HepG2 (cell line): ENCODE data around the gene CCL27. TPM values are rescaled to one million over a fixed set of nuclear protein-coding genes. Genes with fewer than 3 reads are reported as not detected.

ENCODE experiments used
- ATAC-seq: fragments of 200-7000 bp; cut with Tn5 transposase; 3 replicates; pipeline ENCODE4 v1.9.1; 2020; ENCODE audit warnings: mild to moderate bottlenecking, moderate library complexity
- BruUV-seq: library from RNA; stranded (reverse); fragments of 400-500 nt; replicated peaks from 2 replicates; lab custom pipeline; 2021; lab: Mats Ljungman, UMichigan
- CTCF ChIA-PET: fragments of 300-600 bp; formaldehyde crosslinking; extraction: SDS; loops from one replicate; lab custom pipeline; 2021; ENCODE audit warnings: low total read pairs, inconsistent platforms, low intra/inter-chr PET ratio; lab: Yijun Ruan, JAX
- POLR2A ChIA-PET: fragments of 350-600 bp; sonication (Branson Sonifier 250); formaldehyde crosslinking; loops from one replicate; lab custom pipeline; 2020; ENCODE audit warnings: antibody characterized with exemption, inconsistent platforms; lab: Yijun Ruan, JAX
- DNase-seq: peaks from one replicate; pipeline ENCODE4 v3.0.0-alpha.2; 2015; ENCODE audit warnings: low spot score
- FAIRE-seq: peaks from 3 replicates; lab custom pipeline; 2011; peaks lifted over from hg19 to GRCh38; lab: Jason Lieb, UNC
- H2AFZ ChIP-seq: one replicate; pipeline ENCODE4 v1.6.1; 2011; ENCODE audit warnings: low read length, inconsistent platforms
- H3K27ac ChIP-seq: fragments of 300-600 bp; 3 replicates; pipeline ENCODE4 v1.8.0; 2011; ENCODE audit warnings: mixed run types, mild to moderate bottlenecking, mixed read lengths, low read length, inconsistent platforms; ENCODE audit not compliant: insufficient read depth; ENCODE audit errors: extremely low read length
- H3K27me3 ChIP-seq, 2 experiments: fragments of 200-600 bp in 1 of 2; 2 replicates in 1 of 2; 3 replicates in 1 of 2; pipeline versions ENCODE4 v1.6.0 to v1.8.0; 2011; ENCODE audit warnings: low read length in 2 of 2, mild to moderate bottlenecking in 2 of 2, moderate library complexity in 2 of 2, inconsistent platforms in 1 of 2; ENCODE audit not compliant: insufficient read depth in 2 of 2, control insufficient read depth in 1 of 2
- H3K36me3 ChIP-seq, 2 experiments: fragments of 200-600 bp in 1 of 2; replicated peaks in 1 of 2; 2 replicates in 1 of 2; 3 replicates in 1 of 2; pipeline versions ENCODE4 v1.5.1 to v1.8.0; 2011; ENCODE audit warnings: low read length in 2 of 2, inconsistent platforms in 1 of 2; ENCODE audit not compliant: insufficient read depth in 2 of 2, control insufficient read depth in 1 of 2
- H3K4me1 ChIP-seq: 2 replicates; pipeline ENCODE4 v1.5.1; 2012; ENCODE audit warnings: low read length, inconsistent platforms; ENCODE audit not compliant: insufficient read depth
- H3K4me2 ChIP-seq: 2 replicates; pipeline ENCODE4 v1.6.0; 2011; ENCODE audit warnings: low read depth, low read length, inconsistent platforms
- H3K4me3 ChIP-seq, 3 experiments: fragments of 200-600 bp in 1 of 3; sonication (generic), shearing (Covaris generic) in 1 of 3; replicated peaks in 1 of 3; 2 replicates each; pipeline ENCODE4 v1.5.1; 2011 to 2016; ENCODE audit warnings: low read length in 3 of 3, inconsistent platforms in 2 of 3, low read depth in 2 of 3, mild to moderate bottlenecking in 2 of 3, control low read depth in 1 of 3, mixed read lengths in 1 of 3; ENCODE audit not compliant: insufficient read depth in 1 of 3
- H3K79me2 ChIP-seq: one replicate; pipeline ENCODE4 v1.6.1; 2011; ENCODE audit warnings: low read length, inconsistent platforms; ENCODE audit not compliant: insufficient read depth
- H3K9ac ChIP-seq: 2 replicates; pipeline ENCODE4 v1.6.0; 2011; ENCODE audit warnings: mild to moderate bottlenecking, low read depth, low read length, inconsistent platforms; ENCODE audit not compliant: insufficient read depth
- H3K9me3 ChIP-seq: 2 replicates; pipeline ENCODE4 v1.5.1; 2012; ENCODE audit warnings: mild to moderate bottlenecking, low read length
- H4K20me1 ChIP-seq: 2 replicates; pipeline ENCODE4 v1.6.0; 2011; ENCODE audit warnings: inconsistent platforms, mild to moderate bottlenecking, low read length, moderate library complexity; ENCODE audit not compliant: insufficient read depth
- AGO2 ChIP-seq: fragments of 200-400 bp; formaldehyde crosslinking; optimal IDR thresholded peaks from 2 replicates; pipeline ENCODE3; 2017; ENCODE audit warnings: mild to moderate bottlenecking, low read depth, low read length, moderate library complexity
- AKAP8 ChIP-seq: sonication (generic); formaldehyde crosslinking; IDR thresholded peaks from 2 replicates; pipeline ENCODE4 v1.5.1; 2020; ENCODE audit warnings: mild to moderate bottlenecking, missing genetic modification reagents
- ARNT2 ChIP-seq: sonication (generic); formaldehyde crosslinking; IDR thresholded peaks from 2 replicates; pipeline ENCODE4 v1.8.0; 2022; ENCODE audit warnings: mild to moderate bottlenecking, low read depth, missing genetic modification reagents, moderate library complexity
- BCL3 ChIP-seq: sonication (generic); formaldehyde crosslinking; IDR thresholded peaks from 2 replicates; pipeline ENCODE4 v1.5.1; 2020; ENCODE audit warnings: mild to moderate bottlenecking, missing genetic modification reagents, moderate library complexity
- CAMTA2 ChIP-seq: sonication (generic); formaldehyde crosslinking; IDR thresholded peaks from 2 replicates; pipeline ENCODE4 v1.4.0; 2020; ENCODE audit warnings: mild to moderate bottlenecking, missing genetic modification reagents, borderline replicate concordance
- CTCF ChIP-seq: sonication (generic); formaldehyde crosslinking; IDR thresholded peaks from 2 replicates; pipeline ENCODE4 v1.5.0; 2020; ENCODE audit warnings: mild to moderate bottlenecking, missing genetic modification reagents, moderate library complexity
- GABPB1 ChIP-seq: IDR thresholded peaks from 2 replicates; pipeline ENCODE4 v1.6.1; 2016; ENCODE audit warnings: mild to moderate bottlenecking, missing genetic modification reagents, moderate library complexity, missing compliant biosample characterization
- GRHL1 ChIP-seq: sonication (generic); formaldehyde crosslinking; conservative IDR thresholded peaks from 2 replicates; pipeline ENCODE4 v1.8.0; 2022; ENCODE audit warnings: missing genetic modification reagents
- HNRNPH1 ChIP-seq: fragments of 200-400 bp; formaldehyde crosslinking; optimal IDR thresholded peaks from 2 replicates; pipeline ENCODE3; 2017; ENCODE audit warnings: mild to moderate bottlenecking, low read depth, low read length
- HOXD1 ChIP-seq: sonication (generic); formaldehyde crosslinking; IDR thresholded peaks from 2 replicates; pipeline ENCODE4 v1.5.0; 2020; ENCODE audit warnings: missing genetic modification reagents
- MAF1 ChIP-seq: sonication (generic); formaldehyde crosslinking; IDR thresholded peaks from 2 replicates; pipeline ENCODE4 v1.5.0; 2020; ENCODE audit warnings: missing genetic modification reagents, borderline replicate concordance
- NPAS2 ChIP-seq: sonication (generic); formaldehyde crosslinking; IDR thresholded peaks from 2 replicates; pipeline ENCODE4 v1.8.0; 2022; ENCODE audit warnings: mild to moderate bottlenecking, missing genetic modification reagents, borderline replicate concordance
- RFX3 ChIP-seq: IDR thresholded peaks from 2 replicates; pipeline ENCODE4 v1.6.1; 2016; ENCODE audit warnings: missing biosample characterization, missing genetic modification reagents
- SETDB1 ChIP-seq: sonication (generic); formaldehyde crosslinking; IDR thresholded peaks from 2 replicates; pipeline ENCODE4 v1.5.1; 2020; ENCODE audit warnings: missing genetic modification reagents, mild to moderate bottlenecking, borderline replicate concordance
- ZNF235 ChIP-seq: sonication (generic); formaldehyde crosslinking; IDR thresholded peaks from 2 replicates; pipeline ENCODE4 v1.8.1; 2023; ENCODE audit warnings: mild to moderate bottlenecking, missing genetic modification reagents, borderline replicate concordance
- ZNF550 ChIP-seq: sonication (generic); formaldehyde crosslinking; IDR thresholded peaks from 2 replicates; pipeline ENCODE4 v1.4.0; 2020; ENCODE audit warnings: mild to moderate bottlenecking, missing genetic modification reagents, borderline replicate concordance
- ZNF784 ChIP-seq: sonication (generic); formaldehyde crosslinking; IDR thresholded peaks from 2 replicates; pipeline ENCODE4 v1.5.1; 2020; ENCODE audit warnings: missing genetic modification reagents, mild to moderate bottlenecking, borderline replicate concordance
- WGBS: methylation state at CpG from one replicate; pipeline ENCODE4 v1.1.6; 2017; ENCODE audit warnings: low lambda C conversion rate; 5-methylcytosine and 5-hydroxymethylcytosine counted together
- in situ Hi-C: cut with HindIII; loops from 2 replicates; pipeline ENCODE4 v1.10.0; 2017; ENCODE audit warnings: low pct_unique_long_range_greater_than_20kb; ENCODE audit not compliant: extremely low pct_ligation_motif_present
- intact Hi-C: fragments of 100-400 bp; cut with micrococcal nuclease; formaldehyde crosslinking; loops from one replicate; pipeline ENCODE4 v1.10.0; 2022; ENCODE audit not compliant: unreplicated experiment
- polyA plus RNA-seq, 8 experiments: library from polyadenylated mRNA; depleted of rRNA in 3 of 8; stranded (reverse) in 7 of 8; unstranded in 1 of 8; fragments of >200 nt; fragmentation: Illumina TruSeq in 4 of 8; extraction: Trizol in 4 of 8; gene quantifications; 2 replicates each; pipeline versions ENCODE4 v1.2.1 to v1.2.3, GENCODE V29; 2011 to 2016; ENCODE audit warnings: low read depth in 4 of 8, missing spikeins in 1 of 8, mixed read lengths in 1 of 8; ENCODE audit not compliant: insufficient read depth in 1 of 8
- total RNA-seq, 5 experiments: library from RNA; depleted of rRNA; stranded (reverse); fragments of >200 nt; fragmentation: Illumina TruSeq; extraction: Trizol; gene quantifications; 2 replicates each; pipeline ENCODE4 v1.2.3, GENCODE V29; 2016; ENCODE audit warnings: low read depth in 1 of 5

The CCL27 gene
- total and polyA plus RNA-seq, 2 of the 13 experiments (the other 11 are each of a cell fraction or from before 2014, with no cell fraction given) = not detected

GRCh38 chr9:34701023-34701768 is 38.7 kb upstream of the CCL27 start:
- H3K36me3 ChIP-seq = no peaks in the 10 kb centered on the region
- in situ Hi-C loops = no loop called here
- H3K4me1 ChIP-seq = peaks cover 10% of the 10 kb centered on the region; the same call in 1 of the 2 replicates
- intact Hi-C loops = no loop called here
- peak overlapping the region; percentile 98 for H3K4me2 ChIP-seq
- H3K27ac ChIP-seq = no peak overlapping the region
- FAIRE-seq (no peak), ATAC-seq (peak; percentile 93), DNase-seq (peak; percentile 36)
- no TSS peak for BruUV-seq
- ChIA-PET CTCF (interaction anchor here (0.8 to 4.9 kb wide), 4 partner anchors 25 to 55 kb away, joined by 3 to 178 read pairs (median 13); partner anchors contain the start of gene GALT), POLR2A (interaction anchor here (0.7 to 1.8 kb wide), 2 partner anchors 36 to 55 kb away, joined by 3 to 6 read pairs; partner anchors contain the start of gene GALT)
- 29% methylated on average over 21 of the region's 52 CpGs for WGBS
- H2AFZ ChIP-seq = peak overlapping the region; percentile 70
- peak overlapping the region; percentile 52 to 72 (median 58); a peak in 5 of 6 replicates for H3K4me3 ChIP-seq
- peaks cover 5 to 18% of the 10 kb centered on the region in 2 experiments; a peak in 4 of 5 replicates for H3K27me3 ChIP-seq
- H3K9me3 ChIP-seq = no peaks in the 10 kb centered on the region
- no peaks in the 10 kb centered on the region for H3K79me2 ChIP-seq
- no peak overlapping the region; the same call in 1 of the 2 replicates for H3K9ac ChIP-seq
- no peaks in the 10 kb centered on the region for H4K20me1 ChIP-seq
- TF ChIP-seq ZNF784 = no peak
- TF ChIP-seq NPAS2 (CRISPR knock-in tag) = no peak
- no peak for TF ChIP-seq AGO2
- TF ChIP-seq HNRNPH1 = no peak
- TF ChIP-seq RFX3 (CRISPR knock-in tag) = no peak
- no peak for TF ChIP-seq MAF1
- TF ChIP-seq GABPB1 (CRISPR knock-in tag) = peak; percentile 53; the same call in 1 of the 2 replicates
- peak; percentile 89 for TF ChIP-seq CTCF (CRISPR knock-in tag)
- no peak for TF ChIP-seq SETDB1 (CRISPR knock-in tag)
- 0 out of 2 replicates have a peak, but pooled peaks have one; percentile 51 for TF ChIP-seq CAMTA2 (CRISPR knock-in tag)
- no peak; the same call in 1 of the 2 replicates for TF ChIP-seq ZNF235
- TF ChIP-seq AKAP8 = no peak
- no peak for TF ChIP-seq GRHL1 (CRISPR knock-in tag)
- TF ChIP-seq BCL3 (CRISPR knock-in tag) = no peak
- no peak for TF ChIP-seq ZNF550
- TF ChIP-seq ARNT2 (CRISPR knock-in tag) = 0 out of 2 replicates have a peak, but pooled peaks have one; percentile 10
- no peak for TF ChIP-seq HOXD1 (CRISPR knock-in tag)
